ENCODE measurements around the gene CHRNA4. TPM values are rescaled to one million over a fixed set of nuclear protein-coding genes. Genes with fewer than 3 reads are reported as not detected.
A peak's percentile ranks its signal among the peaks of the same experiment; 100 is the strongest.

Gene CHRNA4
- total and polyA plus RNA-seq, 2 of the 13 experiments (the other 11 are each of a cell fraction or from before 2014, with no cell fraction given) = not detected

- no peak overlapping the region for H3K9ac ChIP-seq (ENCODE audit: insufficient read depth, low read depth, low read length)
- H3K4me1 ChIP-seq (ENCODE audit: insufficient read depth, low read length) = peaks cover 39% of the 10 kb centered on the region
- no peaks in the 10 kb centered on the region for H3K36me3 ChIP-seq (replicated peaks in 1 of 2; ENCODE audit: control insufficient read depth in 1 of 2, insufficient read depth in 2 of 2, low read length in 2 of 2)
- H3K4me3 ChIP-seq (replicated peaks in 1 of 3; ENCODE audit: insufficient read depth in 1 of 3, low read depth in 2 of 3, low read length in 3 of 3) = no peak overlapping the region
- no TSS peak for BruUV-seq (replicated peaks)
- no peak overlapping the region for H3K27ac ChIP-seq (ENCODE audit: extremely low read length, insufficient read depth, low read length)
- H2AFZ ChIP-seq (ENCODE audit: low read length) = no peak overlapping the region
- POLR2A ChIA-PET = no interaction called here
- H3K4me2 ChIP-seq (ENCODE audit: low read depth, low read length) = no peak overlapping the region
- intact Hi-C loops (cut with micrococcal nuclease; ENCODE audit: unreplicated experiment) = no loop called here
- no peaks in the 10 kb centered on the region; the same call in 1 of the 2 replicates for H4K20me1 ChIP-seq (ENCODE audit: insufficient read depth, low read length)
- ATAC-seq = no peak
- in situ Hi-C loops (cut with HindIII; ENCODE audit: extremely low pct_ligation_motif_present, low pct_unique_long_range_greater_than_20kb) = no loop called here
- H3K9me3 ChIP-seq (ENCODE audit: low read length) = no peaks in the 10 kb centered on the region
- CTCF ChIA-PET (ENCODE audit: low intra/inter-chr PET ratio, low total read pairs) = no interaction called here
- DNase-seq (ENCODE audit: low spot score) = no peak
- 32% methylated on average over 27 of the region's 34 CpGs for WGBS (ENCODE audit: low lambda C conversion rate)
- TF ChIP-seq EZH2 (conservative IDR thresholded peaks at IDR 0.05; ENCODE audit: low read depth, low read length) (peak; percentile 1; the same call in 1 of the 2 replicates), CBFB (CRISPR knock-in tag; IDR thresholded peaks at IDR 0.05) (no peak), ZFP36L1 (CRISPR knock-in tag; IDR thresholded peaks at IDR 0.05) (no peak)
- H3K27me3 ChIP-seq (ENCODE audit: control insufficient read depth in 1 of 2, insufficient read depth in 2 of 2, low read length in 2 of 2) = peaks cover 13 to 66% of the 10 kb centered on the region in 2 experiments; a peak in 4 of 5 replicates
- FAIRE-seq = no peak
- no peaks in the 10 kb centered on the region for H3K79me2 ChIP-seq (ENCODE audit: insufficient read depth, low read length)
Measured at GRCh38 chr20:63372971-63373885, 12.1 kb upstream of the CHRNA4 start.

DNA sequence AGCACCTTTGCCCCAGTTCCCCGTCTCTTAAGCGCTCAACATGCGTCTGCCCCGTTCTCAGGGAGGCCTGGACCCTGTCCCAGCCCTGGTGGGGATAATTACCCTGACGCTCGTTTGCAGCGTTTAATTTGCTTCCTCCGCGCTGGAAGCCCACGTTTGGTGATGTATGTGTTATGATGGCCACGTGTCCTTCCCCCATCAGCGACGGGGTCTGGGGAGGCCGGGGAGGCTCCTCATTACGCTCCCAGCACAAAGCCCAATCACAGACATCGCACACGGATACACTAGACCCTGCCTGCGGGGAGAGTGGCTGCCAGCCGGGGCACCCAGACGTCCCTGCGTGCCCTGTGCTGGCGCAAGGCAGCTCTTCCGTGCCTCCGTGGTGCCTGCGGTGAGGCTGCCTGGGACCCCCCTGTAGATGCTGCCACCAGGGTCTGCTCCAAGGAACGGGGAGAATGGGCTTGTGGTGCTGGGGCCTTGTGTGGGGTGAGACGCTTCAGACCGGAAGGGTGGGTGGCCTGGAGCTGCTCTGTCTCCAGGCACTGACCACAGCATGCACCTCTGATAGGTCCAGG is 10.2 kb upstream of the CHRNA4 start:
- no peaks in the 10 kb centered on the region for H3K36me3 ChIP-seq (replicated peaks in 1 of 2; ENCODE audit: control insufficient read depth in 1 of 2, insufficient read depth in 2 of 2, low read length in 2 of 2)
- no peak overlapping the region for H3K4me2 ChIP-seq (ENCODE audit: low read depth, low read length)
- peaks cover 39% of the 10 kb centered on the region for H3K4me1 ChIP-seq (ENCODE audit: insufficient read depth, low read length)
- POLR2A ChIA-PET = no interaction called here
- in situ Hi-C loops (cut with HindIII; ENCODE audit: extremely low pct_ligation_motif_present, low pct_unique_long_range_greater_than_20kb) (no loop called here), intact Hi-C loops (cut with micrococcal nuclease; ENCODE audit: unreplicated experiment) (no loop called here)
- peaks cover 11% of the 10 kb centered on the region; the same call in 1 of the 2 replicates for H4K20me1 ChIP-seq (ENCODE audit: insufficient read depth, low read length)
- no peaks in the 10 kb centered on the region for H3K79me2 ChIP-seq (ENCODE audit: insufficient read depth, low read length)
- FAIRE-seq (no peak), DNase-seq (ENCODE audit: low spot score) (no peak), ATAC-seq (no peak)
- CTCF ChIA-PET (ENCODE audit: low intra/inter-chr PET ratio, low total read pairs) = no interaction called here
- no peak overlapping the region for H3K27ac ChIP-seq (ENCODE audit: extremely low read length, insufficient read depth, low read length)
- WGBS (ENCODE audit: low lambda C conversion rate) = 54% methylated on average over 28 of the region's 28 CpGs
- 0 out of 2 replicates have a peak, but pooled peaks have one; percentile 25 for TF ChIP-seq HOXA7 (CRISPR knock-in tag; IDR thresholded peaks at IDR 0.05)
- TF ChIP-seq, protein P1, sequence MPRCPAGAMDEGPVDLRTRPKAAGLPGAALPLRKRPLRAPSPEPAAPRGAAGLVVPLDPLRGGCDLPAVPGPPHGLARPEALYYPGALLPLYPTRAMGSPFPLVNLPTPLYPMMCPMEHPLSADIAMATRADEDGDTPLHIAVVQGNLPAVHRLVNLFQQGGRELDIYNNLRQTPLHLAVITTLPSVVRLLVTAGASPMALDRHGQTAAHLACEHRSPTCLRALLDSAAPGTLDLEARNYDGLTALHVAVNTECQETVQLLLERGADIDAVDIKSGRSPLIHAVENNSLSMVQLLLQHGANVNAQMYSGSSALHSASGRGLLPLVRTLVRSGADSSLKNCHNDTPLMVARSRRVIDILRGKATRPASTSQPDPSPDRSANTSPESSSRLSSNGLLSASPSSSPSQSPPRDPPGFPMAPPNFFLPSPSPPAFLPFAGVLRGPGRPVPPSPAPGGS (CRISPR knock-in tag; IDR thresholded peaks at IDR 0.05) = 0 out of 2 replicates have a peak, but pooled peaks have one; percentile 23
- TF ChIP-seq ZFAT (CRISPR knock-in tag; conservative IDR thresholded peaks at IDR 0.05) = no peak
- no peak overlapping the region for H3K9ac ChIP-seq (ENCODE audit: insufficient read depth, low read depth, low read length)
- H3K4me3 ChIP-seq (replicated peaks in 1 of 3; ENCODE audit: insufficient read depth in 1 of 3, low read depth in 2 of 3, low read length in 3 of 3) = no peak overlapping the region
- H3K9me3 ChIP-seq (ENCODE audit: low read length) = no peaks in the 10 kb centered on the region
- BruUV-seq (replicated peaks) = no TSS peak
- peaks cover 15 to 79% of the 10 kb centered on the region in 2 experiments; a peak in 4 of 5 replicates for H3K27me3 ChIP-seq (ENCODE audit: control insufficient read depth in 1 of 2, insufficient read depth in 2 of 2, low read length in 2 of 2)
- H2AFZ ChIP-seq (ENCODE audit: low read length) = no peak overlapping the region
